Stimulated activated CD8-positive, alpha-beta memory T cell treated with anti-CD3 and anti-CD28 coated beads, Interleukin-12 subunit alpha, Interleukin-12 subunit beta, amount 100 ng/mL, for 24 hours (primary cell): ENCODE data around the gene INPP5A.
"Not testable (repeated sequence)": the region's sequence is repeated elsewhere in the genome, so short reads cannot be mapped to it uniquely, and the experiment has no call there.

Experiments
- DNase-seq: peaks from one replicate; pipeline ENCODE4 v3.0.0-alpha.2; 2020; ENCODE audit errors: extremely low read depth

The INPP5A gene

GRCh38 chr10:132657127-132657706 is 119.6 kb downstream of the INPP5A start:
- no peak for DNase-seq

GRCh38 chr10:132657748-132658147 is 120.2 kb downstream of the INPP5A start:
- DNase-seq = no peak

GRCh38 chr10:132658546-132659205 is 121.1 kb downstream of the INPP5A start:
- no peak for DNase-seq

GRCh38 chr10:132659206-132660091 is 121.9 kb downstream of the INPP5A start:
- DNase-seq = no peak

GRCh38 chr10:132660385-132660784 is 122.8 kb downstream of the INPP5A start:
- no peak for DNase-seq

GRCh38 chr10:132662186-132662920 is 124.8 kb downstream of the INPP5A start:
- DNase-seq = no peak

GRCh38 chr10:132663666-132664365 is 126.2 kb downstream of the INPP5A start:
- no peak for DNase-seq

- no peak for DNase-seq
Measured at GRCh38 chr10:132664407-132664806, 126.8 kb downstream of the INPP5A start.

GRCh38 chr10:132664883-132665282 is 127.3 kb downstream of the INPP5A start:
- DNase-seq = no peak

GRCh38 chr10:132665946-132666704 is 128.5 kb downstream of the INPP5A start:
- DNase-seq = no peak

- DNase-seq = no peak
Measured at GRCh38 chr10:132666705-132667341, 129.2 kb downstream of the INPP5A start.

- no peak for DNase-seq
Measured at GRCh38 chr10:132667342-132668047, 129.9 kb downstream of the INPP5A start.

- DNase-seq = no peak
Measured at GRCh38 chr10:132668048-132668394, 130.4 kb downstream of the INPP5A start.

- no peak for DNase-seq
Measured at GRCh38 chr10:132669208-132669861, 131.7 kb downstream of the INPP5A start.

- no peak for DNase-seq
Measured at GRCh38 chr10:132670546-132671227, 133.1 kb downstream of the INPP5A start.

- no peak for DNase-seq
Measured at GRCh38 chr10:132671228-132672154, 133.9 kb downstream of the INPP5A start.

GRCh38 chr10:132673746-132674145 is 136.2 kb downstream of the INPP5A start:
- not testable (repeated sequence) for DNase-seq
